ENCODE results near the gene FAM78B.

DNA sequence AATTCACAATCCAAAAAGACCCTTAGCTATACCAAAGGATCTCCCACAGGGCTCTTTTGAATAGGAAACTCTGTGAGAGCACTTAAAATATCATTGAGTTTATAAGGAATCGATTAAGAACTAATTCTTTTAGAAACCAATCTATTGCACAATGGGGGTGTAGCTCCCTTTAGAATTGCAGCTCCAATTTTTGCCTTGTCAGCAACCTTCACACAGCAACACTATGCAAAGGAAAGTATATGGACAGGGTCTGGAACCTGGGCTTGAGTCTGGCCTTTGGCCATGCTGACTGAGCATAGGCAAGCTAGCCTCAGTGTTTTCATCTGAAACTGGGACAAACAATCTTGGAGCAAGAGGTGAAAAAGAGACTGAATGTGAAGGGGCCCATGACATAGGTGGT, 17.2 kb upstream of the FAM78B start:
- TF ChIP-seq, protein P1, sequence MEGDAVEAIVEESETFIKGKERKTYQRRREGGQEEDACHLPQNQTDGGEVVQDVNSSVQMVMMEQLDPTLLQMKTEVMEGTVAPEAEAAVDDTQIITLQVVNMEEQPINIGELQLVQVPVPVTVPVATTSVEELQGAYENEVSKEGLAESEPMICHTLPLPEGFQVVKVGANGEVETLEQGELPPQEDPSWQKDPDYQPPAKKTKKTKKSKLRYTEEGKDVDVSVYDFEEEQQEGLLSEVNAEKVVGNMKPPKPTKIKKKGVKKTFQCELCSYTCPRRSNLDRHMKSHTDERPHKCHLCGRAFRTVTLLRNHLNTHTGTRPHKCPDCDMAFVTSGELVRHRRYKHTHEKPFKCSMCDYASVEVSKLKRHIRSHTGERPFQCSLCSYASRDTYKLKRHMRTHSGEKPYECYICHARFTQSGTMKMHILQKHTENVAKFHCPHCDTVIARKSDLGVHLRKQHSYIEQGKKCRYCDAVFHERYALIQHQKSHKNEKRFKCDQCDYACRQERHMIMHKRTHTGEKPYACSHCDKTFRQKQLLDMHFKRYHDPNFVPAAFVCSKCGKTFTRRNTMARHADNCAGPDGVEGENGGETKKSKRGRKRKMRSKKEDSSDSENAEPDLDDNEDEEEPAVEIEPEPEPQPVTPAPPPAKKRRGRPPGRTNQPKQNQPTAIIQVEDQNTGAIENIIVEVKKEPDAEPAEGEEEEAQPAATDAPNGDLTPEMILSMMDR (IDR thresholded peaks at IDR 0.05): no peak
- TF ChIP-seq POLR2A (IDR thresholded peaks at IDR 0.05): no peak

Measured in lower leg skin (tissue), 3 donors.